Spleen (tissue), 11 donors: ENCODE results near the gene BBS9. TPM values are rescaled to one million over a fixed set of nuclear protein-coding genes. Genes with fewer than 3 reads are reported as not detected.

ENCODE experiments used
- DNase-seq: peaks from one replicate; pipeline ENCODE4 v3.0.0-alpha.2; 2020
- H3K27ac ChIP-seq, 8 donors: fragments of 200-600 bp; sonication (generic) in 7 of 8; 1 replicate in 4 of 8; 2 replicates in 4 of 8; pipeline versions ENCODE4 v1.5.0 to v1.8.0; 2016 to 2021; ENCODE audit warnings: inconsistent platforms in 4 of 8, mild to moderate bottlenecking in 4 of 8, moderate library complexity in 1 of 8
- H3K27me3 ChIP-seq, 7 donors: fragments of 200-600 bp; sonication (generic) in 6 of 7; replicated peaks in 1 of 7; 1 replicate in 4 of 7; 2 replicates in 3 of 7; pipeline versions ENCODE4 v1.5.0 to v1.8.0; 2016 to 2021; ENCODE audit warnings: inconsistent platforms in 3 of 7, mild to moderate bottlenecking in 1 of 7
- H3K36me3 ChIP-seq, 6 donors: fragments of 200-600 bp; sonication (generic) in 5 of 6; 1 replicate in 4 of 6; 2 replicates in 2 of 6; pipeline versions ENCODE4 v1.5.0 to v1.8.0; 2016 to 2021; ENCODE audit warnings: inconsistent platforms in 2 of 6
- H3K4me1 ChIP-seq, 6 donors: fragments of 200-600 bp; sonication (generic) in 5 of 6; 1 replicate in 3 of 6; 2 replicates in 3 of 6; pipeline versions ENCODE4 v1.5.0 to v1.8.0; 2016 to 2021; ENCODE audit warnings: inconsistent platforms in 3 of 6
- H3K4me3 ChIP-seq, 8 donors: fragments of 200-600 bp; sonication (generic) in 7 of 8; 1 replicate in 4 of 8; 2 replicates in 4 of 8; pipeline versions ENCODE4 v1.5.0 to v1.8.0; 2016 to 2021; ENCODE audit warnings: inconsistent platforms in 4 of 8, mild to moderate bottlenecking in 4 of 8, moderate library complexity in 2 of 8
- H3K9me3 ChIP-seq, 8 donors: fragments of 200-600 bp; sonication (generic) in 7 of 8; 1 replicate in 4 of 8; 2 replicates in 4 of 8; pipeline versions ENCODE4 v1.5.0 to v1.8.0; 2016 to 2021; ENCODE audit warnings: inconsistent platforms in 4 of 8
- POLR2A ChIP-seq, 3 donors: fragments of 450-650 bp; IDR thresholded peaks; one replicate each; pipeline ENCODE4 v1.5.1; 2017; ENCODE audit warnings: antibody characterized with exemption in 3 of 3, mild to moderate bottlenecking in 1 of 3
- POLR2AphosphoS5 ChIP-seq, 3 donors: sonication (generic); formaldehyde crosslinking; IDR thresholded peaks; one replicate each; pipeline ENCODE4 v1.5.1; 2017; ENCODE audit warnings: antibody characterized with exemption in 3 of 3
- WGBS, 5 donors: extraction: QIAGEN DNeasy Blood & Tissue Kit in 3 of 5; methylation state at CpG; one replicate each; pipeline versions ENCODE4 v1.1.5 to v1.1.7; 2013 to 2018; 5-methylcytosine and 5-hydroxymethylcytosine counted together
- intact Hi-C: fragments of 100-400 bp; cut with DNase I; formaldehyde crosslinking; loops from one replicate; pipeline ENCODE4 v1.15.0; 2023; ENCODE audit warnings: low total_unique reads
- polyA plus RNA-seq, 3 donors: library from polyadenylated mRNA; stranded (reverse); fragments of 200-250 nt; gene quantifications; one replicate each; pipeline ENCODE4 v1.2.1, GENCODE V29; 2013
- total RNA-seq, 7 donors: library from RNA; depleted of rRNA in 3 of 7; stranded (reverse); fragments of >200 nt in 3 of 7; fragmentation: NEBNext Ultra II Directional in 4 of 7; extraction: Animal tissue kit (Norgen Biotek cat#: 25700) in 4 of 7; gene quantifications; one replicate each; pipeline versions ENCODE4 v1.1.0 to v1.2.1, GENCODE V29; 2016 to 2021
- TF ChIP-seq, protein P1 (sequence below), 11 experiments: fragments of 200-600 bp in 7 of 11; fragments of 450-650 bp in 4 of 11; sonication (generic) in 4 of 11; IDR thresholded peaks in 8 of 11; conservative IDR thresholded peaks in 3 of 11; 1 replicate in 7 of 11; 2 replicates in 4 of 11; pipeline versions ENCODE4 v1.4.0 to v1.8.0; 2016 to 2021; ENCODE audit warnings: antibody characterized with exemption in 11 of 11, inconsistent platforms in 4 of 11, mild to moderate bottlenecking in 1 of 11
- donor health status: healthy with polysubstance abuse.
- donor health status: DM: no; HTN: no; CAD: no; lungs with moderate emphysema.
- donor health status: DM: no; HTN: no; CAD: no.
- donor health status: Bipolar disorder and iron deficiency.
- donor health status: healthy.
- donor health status: DM: no; HTN: no; CAD: no.
- donor health status: DM: yes; HTN: yes; CAD: no.

The BBS9 gene
- total and polyA plus RNA-seq, 10 donors, result 2.3 to 44.1 (median 25.3) TPM

DNA sequence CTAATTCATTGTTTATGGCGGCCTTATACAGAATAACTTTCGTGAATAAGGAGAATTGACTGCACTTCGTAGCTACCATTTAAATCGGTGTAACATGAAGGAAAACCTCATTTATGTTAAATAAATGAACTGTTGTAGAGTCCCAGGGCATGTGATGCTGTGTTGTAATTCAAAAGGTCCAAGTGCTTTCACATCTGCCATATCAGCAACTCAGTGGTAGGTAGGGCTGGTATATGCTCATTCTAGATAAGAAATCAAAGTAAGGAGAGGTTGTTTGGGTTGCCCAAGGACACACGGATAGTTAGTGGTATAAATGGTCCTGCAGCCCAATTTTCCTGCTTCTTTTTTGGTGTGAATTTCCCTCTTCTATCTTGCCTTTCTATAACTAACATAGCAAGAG is 15.8 kb downstream of the BBS9 start:
- TF ChIP-seq, protein P1, sequence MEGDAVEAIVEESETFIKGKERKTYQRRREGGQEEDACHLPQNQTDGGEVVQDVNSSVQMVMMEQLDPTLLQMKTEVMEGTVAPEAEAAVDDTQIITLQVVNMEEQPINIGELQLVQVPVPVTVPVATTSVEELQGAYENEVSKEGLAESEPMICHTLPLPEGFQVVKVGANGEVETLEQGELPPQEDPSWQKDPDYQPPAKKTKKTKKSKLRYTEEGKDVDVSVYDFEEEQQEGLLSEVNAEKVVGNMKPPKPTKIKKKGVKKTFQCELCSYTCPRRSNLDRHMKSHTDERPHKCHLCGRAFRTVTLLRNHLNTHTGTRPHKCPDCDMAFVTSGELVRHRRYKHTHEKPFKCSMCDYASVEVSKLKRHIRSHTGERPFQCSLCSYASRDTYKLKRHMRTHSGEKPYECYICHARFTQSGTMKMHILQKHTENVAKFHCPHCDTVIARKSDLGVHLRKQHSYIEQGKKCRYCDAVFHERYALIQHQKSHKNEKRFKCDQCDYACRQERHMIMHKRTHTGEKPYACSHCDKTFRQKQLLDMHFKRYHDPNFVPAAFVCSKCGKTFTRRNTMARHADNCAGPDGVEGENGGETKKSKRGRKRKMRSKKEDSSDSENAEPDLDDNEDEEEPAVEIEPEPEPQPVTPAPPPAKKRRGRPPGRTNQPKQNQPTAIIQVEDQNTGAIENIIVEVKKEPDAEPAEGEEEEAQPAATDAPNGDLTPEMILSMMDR (IDR thresholded peaks at IDR 0.05 in 8 of 11, conservative IDR thresholded peaks at IDR 0.05 in 3 of 11), result no peak
- no peak for TF ChIP-seq POLR2AphosphoS5 (IDR thresholded peaks at IDR 0.05)
- no peak for TF ChIP-seq POLR2A (IDR thresholded peaks at IDR 0.05)
- Histone ChIP-seq H3K27ac (no peak overlapping the region), H3K36me3 (peaks cover 0 to 6% (median 0%) of the 10 kb centered on the region in 6 donors), H3K4me3 (no peak overlapping the region), H3K9me3 (peaks cover 0 to 12% (median 9%) of the 10 kb centered on the region in 8 donors), H3K27me3 (no peaks in the 10 kb centered on the region), H3K4me1 (no peaks in the 10 kb centered on the region)
- intact Hi-C loops, result no loop called here
- no peak for DNase-seq
- 88 to 97% (median 92%) methylated on average over 5 of the region's 5 CpGs for WGBS, 5 donors

- intact Hi-C loops, result no loop called here
- Histone ChIP-seq H3K27me3 (no peaks in the 10 kb centered on the region), H3K36me3 (peaks cover 0 to 32% (median 2%) of the 10 kb centered on the region in 6 donors), H3K4me3 (no peak overlapping the region), H3K9me3 (no peaks in the 10 kb centered on the region), H3K27ac (no peak overlapping the region), H3K4me1 (peaks cover 0 to under 1% (median 0%) of the 10 kb centered on the region in 6 donors)
- no peak for DNase-seq
- no peak for TF ChIP-seq POLR2A (IDR thresholded peaks at IDR 0.05)
- TF ChIP-seq, protein P1 (IDR thresholded peaks at IDR 0.05 in 8 of 11, conservative IDR thresholded peaks at IDR 0.05 in 3 of 11), result no peak
- TF ChIP-seq POLR2AphosphoS5 (IDR thresholded peaks at IDR 0.05), result no peak
- WGBS, 5 donors, result 79 to 93% (median 89%) methylated on average over 3 of the region's 3 CpGs
Observed at GRCh38 chr7:33152087-33152486, 22.7 kb downstream of the BBS9 start.

- no peak for DNase-seq
- WGBS, 5 donors, result 68 to 97% (median 85%) methylated on average over 2 of the region's 2 CpGs
- no peaks in the 10 kb centered on the region for H3K9me3 ChIP-seq
- H3K27me3 ChIP-seq, result no peaks in the 10 kb centered on the region
- no peak overlapping the region for H3K4me3 ChIP-seq
- H3K27ac ChIP-seq, result no peak overlapping the region
- intact Hi-C loops, result no loop called here
- TF ChIP-seq, protein P1 (IDR thresholded peaks at IDR 0.05 in 8 of 11, conservative IDR thresholded peaks at IDR 0.05 in 3 of 11), result no peak
- TF ChIP-seq POLR2A (IDR thresholded peaks at IDR 0.05) (no peak), POLR2AphosphoS5 (IDR thresholded peaks at IDR 0.05) (no peak)
- H3K4me1 ChIP-seq, result peaks cover 0 to 5% (median 0%) of the 10 kb centered on the region in 6 donors
- peaks cover 0 to 43% (median 2%) of the 10 kb centered on the region in 6 donors for H3K36me3 ChIP-seq
Observed at GRCh38 chr7:33155811-33156210, 26.4 kb downstream of the BBS9 start.

DNA sequence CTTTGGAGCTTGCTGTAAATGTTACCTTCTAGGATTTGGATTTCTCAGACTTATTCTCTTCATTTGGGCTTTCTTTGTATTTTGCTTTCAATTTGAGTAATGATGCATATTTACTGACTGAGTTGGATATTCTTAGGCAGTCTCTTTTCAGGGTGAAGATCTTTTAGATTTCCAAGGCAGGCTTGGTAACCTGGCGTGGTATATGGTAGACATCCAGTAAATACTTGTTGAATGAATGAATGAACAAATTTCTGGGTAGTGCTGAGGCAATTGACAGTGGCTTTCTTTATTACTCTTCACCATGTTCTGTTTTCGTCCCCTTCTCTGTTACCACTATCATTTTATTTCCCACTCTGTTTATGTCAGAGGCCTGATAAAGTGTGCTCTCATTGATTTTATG is 27.1 kb downstream of the BBS9 start:
- peaks cover 0 to 49% (median 3%) of the 10 kb centered on the region in 6 donors for H3K36me3 ChIP-seq
- 93 to 98% (median 96%) methylated on average over 2 of the region's 2 CpGs for WGBS, 5 donors
- H3K27me3 ChIP-seq, result no peaks in the 10 kb centered on the region
- H3K27ac ChIP-seq, result no peak overlapping the region
- TF ChIP-seq POLR2AphosphoS5 (IDR thresholded peaks at IDR 0.05), result no peak
- TF ChIP-seq, protein P1 (IDR thresholded peaks at IDR 0.05 in 8 of 11, conservative IDR thresholded peaks at IDR 0.05 in 3 of 11), result no peak
- no peak for TF ChIP-seq POLR2A (IDR thresholded peaks at IDR 0.05)
- peaks cover 0 to 6% (median 0%) of the 10 kb centered on the region in 8 donors for H3K9me3 ChIP-seq
- DNase-seq, result no peak
- intact Hi-C loops, result no loop called here
- no peak overlapping the region for H3K4me3 ChIP-seq
- peaks cover 0 to 5% (median 0%) of the 10 kb centered on the region in 6 donors for H3K4me1 ChIP-seq
